Panc1 (cell line): Measurements from ENCODE around the gene CMTM3. TPM values are rescaled to one million over a fixed set of nuclear protein-coding genes. Genes with fewer than 3 reads are reported as not detected.

Experiments used
- ATAC-seq: fragments of 200-7000 bp; cut with Tn5 transposase; 2 replicates; pipeline ENCODE4 v1.9.1; 2020; ENCODE audit warnings: mild to moderate bottlenecking, moderate library complexity
- Bru-seq: library from RNA; stranded (reverse); fragments of 400-500 nt; gene quantifications from one replicate; lab custom pipeline; 2021; lab: Mats Ljungman, UMichigan
- BruChase-seq, 2 experiments: library from RNA; stranded (reverse); fragments of 400-500 nt; gene quantifications; one replicate each; lab custom pipeline; 2021; lab: Mats Ljungman, UMichigan
- BruUV-seq: library from RNA; stranded (reverse); fragments of 400-500 nt; replicated peaks from 2 replicates; lab custom pipeline; 2021; lab: Mats Ljungman, UMichigan
- CTCF ChIA-PET: fragments of 300-600 bp; sonication (Branson Sonifier 250); formaldehyde crosslinking; loops from one replicate; lab custom pipeline; 2022; ENCODE audit warnings: antibody characterized with exemption; lab: Charles Lee
- POLR2A ChIA-PET: fragments of 300-600 bp; sonication (Branson Sonifier 250); formaldehyde crosslinking; loops from one replicate; lab custom pipeline; 2022; ENCODE audit warnings: antibody characterized with exemption; lab: Charles Lee
- DNase-seq: peaks from one replicate; pipeline ENCODE4 v3.0.0-alpha.2; 2010; ENCODE audit warnings: low read depth, low spot score
- H3K27ac ChIP-seq: 2 replicates; pipeline ENCODE4 v1.5.1; 2011; ENCODE audit warnings: mild to moderate bottlenecking, low read length, inconsistent platforms
- H3K27me3 ChIP-seq: fragments of 200-500 bp; sonication (Bioruptor generic); 2 replicates; pipeline ENCODE4 v1.6.0; 2014; ENCODE audit warnings: low read length, inconsistent platforms; ENCODE audit not compliant: control insufficient read depth, insufficient read depth
- H3K36me3 ChIP-seq: fragments of 200-500 bp; sonication (Bioruptor generic); 2 replicates; pipeline ENCODE4 v1.5.1; 2014; ENCODE audit warnings: inconsistent platforms, mild to moderate bottlenecking, low read length, moderate library complexity; ENCODE audit not compliant: control insufficient read depth, insufficient read depth
- H3K4me1 ChIP-seq: 2 replicates; pipeline ENCODE4 v1.5.1; 2011; ENCODE audit warnings: inconsistent platforms, mild to moderate bottlenecking, low read length, moderate library complexity; ENCODE audit not compliant: control insufficient read depth, insufficient read depth
- H3K4me3 ChIP-seq, 2 experiments: 2 replicates each; pipeline ENCODE4 v1.5.1; 2011 to 2012; ENCODE audit warnings: low read depth in 2 of 2, low read length in 2 of 2, mild to moderate bottlenecking in 2 of 2, inconsistent platforms in 1 of 2, moderate library complexity in 1 of 2
- H3K9me3 ChIP-seq: fragments of 200-500 bp; sonication (Bioruptor generic); 2 replicates; pipeline ENCODE4 v1.5.1; 2014; ENCODE audit warnings: low read depth, mild to moderate bottlenecking, inconsistent platforms, low read length, moderate library complexity; ENCODE audit not compliant: control insufficient read depth, insufficient read depth
- POLR2AphosphoS5 ChIP-seq: IDR thresholded peaks from 2 replicates; pipeline ENCODE4 v1.6.1; 2012; ENCODE audit warnings: mild to moderate bottlenecking, low read depth, low read length, moderate library complexity
- SIN3A ChIP-seq: IDR thresholded peaks from 2 replicates; pipeline ENCODE4 v1.6.1; 2012; ENCODE audit warnings: low read depth, mild to moderate bottlenecking, low read length, moderate library complexity, borderline replicate concordance; ENCODE audit not compliant: insufficient read depth
- TCF7L2 ChIP-seq: IDR thresholded peaks from 2 replicates; pipeline ENCODE4 v1.6.1; 2011; ENCODE audit warnings: mild to moderate bottlenecking, low read depth, low read length, inconsistent platforms
- in situ Hi-C: cut with HindIII; loops from 2 replicates; pipeline ENCODE4 v1.10.0; 2016; ENCODE audit warnings: low sequenced_read_pairs, low pct_unique_long_range_greater_than_20kb
- intact Hi-C: fragments of 100-400 bp; cut with micrococcal nuclease; formaldehyde crosslinking; loops from one replicate; pipeline ENCODE4 v1.10.0; 2022; ENCODE audit not compliant: unreplicated experiment
- long read RNA-seq: library from polyadenylated mRNA; unstranded; transcript quantifications from one replicate; pipeline ENCODE4 v2.0.0, GENCODE V29; 2021; ENCODE audit not compliant: unreplicated experiment
- polyA plus RNA-seq: library from polyadenylated mRNA; unstranded; fragments of >200 nt; gene quantifications from one replicate; pipeline ENCODE4 v1.2.1, GENCODE V29; 2012; ENCODE audit warnings: missing spikeins; ENCODE audit not compliant: insufficient read length
- total RNA-seq: library from RNA; stranded (reverse); gene quantifications from one replicate; pipeline ENCODE4 v1.2.1, GENCODE V29; 2021; ENCODE audit not compliant: unreplicated experiment
- TF ChIP-seq, protein P1 (sequence below): fragments of 450-650 bp; IDR thresholded peaks from 2 replicates; pipeline ENCODE4 v1.5.1; 2017; ENCODE audit warnings: mild to moderate bottlenecking
- TF ChIP-seq, protein P2 (sequence below), 2 experiments: IDR thresholded peaks; 2 replicates each; pipeline ENCODE4 v1.6.1; 2011 to 2012; ENCODE audit warnings: low read depth in 2 of 2, control low read depth in 1 of 2, low read length in 1 of 2, mild to moderate bottlenecking in 1 of 2, moderate library complexity in 1 of 2; ENCODE audit not compliant: insufficient read depth in 1 of 2

CMTM3 gene
- total RNA-seq: 45.8 TPM
- polyA plus RNA-seq: 58.3 TPM
- Bru-seq, nascent RNA: percentile 71 among the genes with signal in this experiment
- BruChase-seq, experiment 1, labeled RNA remaining after a 2-hour chase: percentile 82 among the genes with signal in this experiment
- percentile 88 among the genes with signal in this experiment for BruChase-seq, experiment 2, labeled RNA remaining after a 6-hour chase
- long read RNA-seq, transcript CMTM3-214 (5 exons, 1,934 nt): major isoform, 89 of 139 reads
- long read RNA-seq, partial matches to known transcripts: 5 of 139 reads
- long read RNA-seq, other reads (novel, unspliced or antisense): 30 of 139 reads

DNA sequence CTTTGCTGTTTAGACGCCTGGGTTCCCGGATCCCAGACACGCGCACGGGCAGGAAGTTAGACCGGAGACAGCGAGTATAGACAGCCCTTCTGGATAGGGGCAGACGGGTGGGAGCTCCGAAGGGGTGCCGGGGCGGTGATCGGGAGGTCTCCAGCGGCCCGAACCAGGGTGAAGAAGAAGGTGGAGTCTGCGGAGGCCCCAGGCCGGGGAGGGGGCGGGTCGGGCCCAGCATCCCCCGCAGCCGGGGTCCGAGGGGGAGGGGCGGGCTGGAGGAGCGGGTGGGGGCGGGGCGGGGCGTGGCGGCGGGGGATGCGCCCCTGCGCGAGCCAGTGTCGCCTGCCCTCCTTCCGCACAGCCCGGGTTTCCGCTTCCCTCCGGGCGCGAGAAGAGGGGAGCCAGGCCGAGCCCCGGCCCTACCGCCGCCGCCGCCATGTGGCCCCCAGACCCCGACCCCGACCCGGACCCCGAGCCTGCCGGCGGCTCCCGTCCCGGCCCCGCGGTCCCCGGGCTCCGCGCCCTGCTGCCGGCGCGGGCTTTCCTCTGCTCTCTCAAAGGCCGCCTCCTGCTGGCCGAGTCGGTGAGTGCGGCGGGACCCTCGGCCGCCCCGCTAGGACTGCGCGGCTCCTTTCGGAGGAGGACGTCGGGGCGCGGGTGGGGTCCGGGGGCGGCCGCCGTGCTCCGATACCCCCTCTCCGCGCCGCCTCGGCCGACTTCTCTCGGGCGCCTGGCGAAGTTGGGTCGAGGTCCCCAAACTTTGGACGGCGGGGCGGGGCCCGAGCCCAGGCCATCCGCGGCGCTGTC lies at the start of gene CMTM3:
Gene CMTM3 (plus strand): TSS at position 329 of the 801 bp plus-strand sequence. CDS start 102 bp downstream, at position 431.
- peak; percentile 75 for ATAC-seq

GRCh38 chr16:66560107-66560506 lies 44.4 kb upstream of the CMTM3 start:
- DNase-seq: no peak
- Histone ChIP-seq H3K4me3 (no peak overlapping the region), H3K27me3 (no peaks in the 10 kb centered on the region), H3K9me3 (no peaks in the 10 kb centered on the region), H3K4me1 (no peaks in the 10 kb centered on the region), H3K27ac (no peak overlapping the region), H3K36me3 (peaks cover 12% of the 10 kb centered on the region)
- ChIA-PET CTCF (no interaction called here), POLR2A (no interaction called here)
- no peak for ATAC-seq
- TF ChIP-seq POLR2AphosphoS5 (no peak), TCF7L2 (no peak), SIN3A (no peak)
- TF ChIP-seq, protein P1, sequence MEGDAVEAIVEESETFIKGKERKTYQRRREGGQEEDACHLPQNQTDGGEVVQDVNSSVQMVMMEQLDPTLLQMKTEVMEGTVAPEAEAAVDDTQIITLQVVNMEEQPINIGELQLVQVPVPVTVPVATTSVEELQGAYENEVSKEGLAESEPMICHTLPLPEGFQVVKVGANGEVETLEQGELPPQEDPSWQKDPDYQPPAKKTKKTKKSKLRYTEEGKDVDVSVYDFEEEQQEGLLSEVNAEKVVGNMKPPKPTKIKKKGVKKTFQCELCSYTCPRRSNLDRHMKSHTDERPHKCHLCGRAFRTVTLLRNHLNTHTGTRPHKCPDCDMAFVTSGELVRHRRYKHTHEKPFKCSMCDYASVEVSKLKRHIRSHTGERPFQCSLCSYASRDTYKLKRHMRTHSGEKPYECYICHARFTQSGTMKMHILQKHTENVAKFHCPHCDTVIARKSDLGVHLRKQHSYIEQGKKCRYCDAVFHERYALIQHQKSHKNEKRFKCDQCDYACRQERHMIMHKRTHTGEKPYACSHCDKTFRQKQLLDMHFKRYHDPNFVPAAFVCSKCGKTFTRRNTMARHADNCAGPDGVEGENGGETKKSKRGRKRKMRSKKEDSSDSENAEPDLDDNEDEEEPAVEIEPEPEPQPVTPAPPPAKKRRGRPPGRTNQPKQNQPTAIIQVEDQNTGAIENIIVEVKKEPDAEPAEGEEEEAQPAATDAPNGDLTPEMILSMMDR: no peak
- TF ChIP-seq, protein P2, sequence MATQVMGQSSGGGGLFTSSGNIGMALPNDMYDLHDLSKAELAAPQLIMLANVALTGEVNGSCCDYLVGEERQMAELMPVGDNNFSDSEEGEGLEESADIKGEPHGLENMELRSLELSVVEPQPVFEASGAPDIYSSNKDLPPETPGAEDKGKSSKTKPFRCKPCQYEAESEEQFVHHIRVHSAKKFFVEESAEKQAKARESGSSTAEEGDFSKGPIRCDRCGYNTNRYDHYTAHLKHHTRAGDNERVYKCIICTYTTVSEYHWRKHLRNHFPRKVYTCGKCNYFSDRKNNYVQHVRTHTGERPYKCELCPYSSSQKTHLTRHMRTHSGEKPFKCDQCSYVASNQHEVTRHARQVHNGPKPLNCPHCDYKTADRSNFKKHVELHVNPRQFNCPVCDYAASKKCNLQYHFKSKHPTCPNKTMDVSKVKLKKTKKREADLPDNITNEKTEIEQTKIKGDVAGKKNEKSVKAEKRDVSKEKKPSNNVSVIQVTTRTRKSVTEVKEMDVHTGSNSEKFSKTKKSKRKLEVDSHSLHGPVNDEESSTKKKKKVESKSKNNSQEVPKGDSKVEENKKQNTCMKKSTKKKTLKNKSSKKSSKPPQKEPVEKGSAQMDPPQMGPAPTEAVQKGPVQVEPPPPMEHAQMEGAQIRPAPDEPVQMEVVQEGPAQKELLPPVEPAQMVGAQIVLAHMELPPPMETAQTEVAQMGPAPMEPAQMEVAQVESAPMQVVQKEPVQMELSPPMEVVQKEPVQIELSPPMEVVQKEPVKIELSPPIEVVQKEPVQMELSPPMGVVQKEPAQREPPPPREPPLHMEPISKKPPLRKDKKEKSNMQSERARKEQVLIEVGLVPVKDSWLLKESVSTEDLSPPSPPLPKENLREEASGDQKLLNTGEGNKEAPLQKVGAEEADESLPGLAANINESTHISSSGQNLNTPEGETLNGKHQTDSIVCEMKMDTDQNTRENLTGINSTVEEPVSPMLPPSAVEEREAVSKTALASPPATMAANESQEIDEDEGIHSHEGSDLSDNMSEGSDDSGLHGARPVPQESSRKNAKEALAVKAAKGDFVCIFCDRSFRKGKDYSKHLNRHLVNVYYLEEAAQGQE (IDR thresholded peaks at IDR 0.05; ENCODE audit: insufficient read depth in 1 of 2, low read depth in 2 of 2, low read length in 1 of 2): no peak
- intact Hi-C loops (no loop called here), in situ Hi-C loops (no loop called here)
- no TSS peak for BruUV-seq

More for the DNA sequence above, at the start of gene CMTM3:
- TF ChIP-seq TCF7L2: no peak
- 0 out of 2 replicates have a peak, but pooled peaks have one; percentile 33 for TF ChIP-seq SIN3A
- TF ChIP-seq, protein P1: peak; percentile 85
- TF ChIP-seq POLR2AphosphoS5: peak; percentile 62
- Histone ChIP-seq H3K4me1 (peaks cover 21% of the 10 kb centered on the region), H3K27ac (peak within 1 kb of the TSS; percentile 69), H3K36me3 (no peaks in the 10 kb centered on the region; the same call in 1 of the 2 replicates), H3K9me3 (no peaks in the 10 kb centered on the region), H3K27me3 (no peaks in the 10 kb centered on the region), H3K4me3 (peak within 1 kb of the TSS; percentile 60 to 69)
- intact Hi-C loops (loop anchor here (10.0 kb wide), 1 partner anchor 200 kb away; no protein-coding TSS in a partner anchor), in situ Hi-C loops (no loop called here)
- ChIA-PET POLR2A (no interaction called here), CTCF (interaction anchor here (0.6 kb wide), 1 partner anchor 14 kb away, joined by 3 read pairs; no protein-coding TSS in a partner anchor)
- no peak for DNase-seq
- BruUV-seq: no TSS peak
